ENCODE measurements around the gene CERK.
A peak's percentile ranks its signal among the peaks of the same experiment; 100 is the strongest.
"Not testable (repeated sequence)": the region's sequence is repeated elsewhere in the genome, so short reads cannot be mapped to it uniquely, and the experiment has no call there.

Gene CERK

DNA sequence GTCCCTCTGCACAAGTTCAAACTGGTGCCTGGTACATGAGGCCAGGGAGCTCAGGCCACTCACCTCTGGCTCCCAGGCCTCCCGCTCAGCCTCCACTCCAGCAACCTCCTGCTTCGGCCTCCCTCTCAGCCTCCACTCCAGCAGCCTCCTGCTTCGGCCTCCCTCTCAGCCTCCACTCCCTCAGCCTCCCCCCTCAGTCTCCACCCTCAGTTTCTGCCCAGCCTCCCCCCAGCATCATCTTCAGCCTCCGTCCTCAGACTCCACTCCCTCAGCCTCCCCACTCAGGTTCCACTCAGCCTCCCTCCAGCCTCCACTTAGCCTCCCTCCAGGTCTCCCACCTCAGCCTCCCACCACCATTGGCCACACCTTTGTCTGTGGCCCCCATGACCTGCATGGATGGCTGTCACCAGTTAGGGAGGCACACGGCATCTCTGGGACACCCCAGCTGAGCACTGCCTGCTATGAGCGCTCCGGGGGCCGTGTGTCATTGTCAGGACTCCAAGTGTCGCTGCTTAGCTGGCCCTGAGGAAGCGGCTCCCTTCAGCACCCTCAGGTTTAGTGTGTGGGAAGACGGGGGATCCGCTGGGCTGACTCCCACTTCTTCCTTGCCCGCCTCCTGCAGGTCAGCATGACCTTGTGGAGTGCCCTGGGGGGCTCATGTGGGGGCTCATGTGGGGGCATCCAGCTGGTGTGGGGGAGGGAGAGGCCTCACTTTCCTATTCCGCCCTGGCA lies 78.8 kb downstream of the CERK start:
- DNase-seq, result no peak

DNA sequence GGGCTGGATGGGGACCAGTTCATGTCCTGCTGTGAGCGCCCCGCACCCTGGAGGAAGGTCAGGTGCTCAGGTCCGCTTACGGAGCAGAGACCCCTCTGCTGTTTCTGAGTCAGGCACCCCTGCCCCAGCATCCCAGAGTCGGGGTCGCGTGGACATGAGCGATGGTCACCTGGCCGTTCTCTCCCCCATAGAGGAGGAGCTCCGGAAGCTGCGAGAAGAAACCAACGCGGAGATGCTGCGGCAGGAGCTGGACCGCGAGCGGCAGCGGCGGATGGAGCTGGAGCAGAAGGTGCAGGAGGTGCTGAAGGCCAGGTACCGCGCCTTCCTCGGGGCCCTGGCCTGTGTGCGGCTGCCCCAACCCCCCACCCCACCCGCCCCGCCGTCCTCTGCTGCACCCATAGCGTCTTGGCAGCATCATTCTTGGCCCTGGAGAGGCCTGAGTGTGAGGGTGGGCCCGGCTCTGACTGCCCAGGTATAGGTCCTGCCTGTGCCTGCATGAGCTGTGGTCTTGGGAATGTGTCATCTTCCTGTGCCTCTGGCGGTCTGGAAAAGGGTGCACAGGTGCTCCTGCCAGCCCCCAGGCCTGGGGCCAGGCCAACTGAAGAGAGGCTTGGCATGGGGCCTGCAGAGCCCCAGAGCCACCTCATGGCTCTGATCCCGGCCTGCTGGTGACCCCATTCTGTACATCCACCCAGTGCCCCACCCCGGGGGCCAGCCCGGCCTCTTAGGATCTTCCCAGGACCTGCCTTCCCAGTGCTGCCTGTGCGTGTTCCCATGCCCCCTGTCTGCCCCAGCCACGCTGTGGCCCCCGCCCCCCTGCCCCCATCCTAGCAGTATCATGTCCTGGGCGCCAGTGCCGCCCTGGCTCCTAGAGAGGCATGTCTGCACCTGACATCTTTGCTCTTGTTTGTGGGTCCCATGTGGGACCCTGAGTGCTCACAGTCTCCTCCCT lies 79.8 kb downstream of the CERK start:
- no peak for DNase-seq

DNA sequence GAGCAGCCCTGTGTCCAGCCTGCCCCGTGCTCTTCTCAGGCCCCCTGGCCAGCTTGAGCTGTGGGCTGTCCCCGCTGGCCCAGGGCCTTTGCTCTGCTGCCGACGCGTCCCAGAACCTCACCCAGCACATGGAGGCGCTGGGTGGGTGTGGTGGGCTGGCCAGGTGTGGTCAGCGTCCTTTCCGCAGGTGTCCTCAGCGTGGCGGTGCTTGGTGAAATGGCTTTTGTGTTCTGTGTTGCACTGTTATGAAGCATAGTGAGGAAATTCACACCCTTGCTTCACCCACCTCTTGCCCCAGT lies 80.4 kb downstream of the CERK start:
- no peak for DNase-seq

DNA sequence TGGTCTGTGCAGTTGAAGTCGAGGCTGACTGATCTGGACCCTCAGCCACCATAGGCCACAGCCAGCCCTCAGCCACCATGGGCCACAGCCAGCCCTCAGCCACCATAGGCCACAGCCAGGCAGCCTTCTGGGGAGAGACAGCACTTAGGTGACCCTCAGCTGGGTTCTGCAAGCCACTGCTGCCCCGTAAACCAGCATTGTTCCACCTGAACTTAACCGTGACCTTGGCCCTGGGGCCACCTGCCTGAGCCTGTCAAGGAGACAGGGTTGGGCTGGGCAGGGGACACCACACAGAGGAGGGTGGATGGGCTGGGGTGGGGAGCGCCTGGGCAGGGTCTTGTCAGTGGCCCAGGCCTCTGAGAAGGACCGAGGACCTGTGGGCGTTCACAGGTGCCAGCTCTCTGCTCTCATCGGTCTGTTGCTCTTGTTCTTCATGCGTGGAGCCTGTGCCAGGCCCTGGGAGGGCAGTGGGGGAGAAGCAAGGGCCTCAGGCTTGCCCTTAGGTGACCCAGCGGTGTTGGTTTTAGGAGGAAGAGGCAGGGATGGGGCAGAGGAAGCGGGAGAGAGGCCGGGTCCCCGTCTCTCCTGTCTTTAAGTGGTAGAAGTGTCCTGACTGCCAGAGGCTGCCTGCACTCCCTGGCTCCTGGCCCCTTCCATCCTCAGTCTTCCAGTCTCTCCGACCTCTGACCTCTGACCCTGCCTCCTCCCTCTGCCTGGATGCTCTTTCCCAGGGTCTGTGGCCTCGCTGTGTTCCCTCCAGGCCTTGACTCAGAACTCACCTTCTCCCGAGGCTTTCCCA lies 81.0 kb downstream of the CERK start:
- no peak for DNase-seq

- no peak for DNase-seq
These were observed 82.0 kb downstream of the CERK start for GRCh38 chr22:46655861-46656608.

GRCh38 chr22:46654927-46655595 lies 83.0 kb downstream of the CERK start:
- no peak for DNase-seq

- DNase-seq, result no peak
These were observed 83.6 kb downstream of the CERK start for GRCh38 chr22:46654426-46654825.

GRCh38 chr22:46653596-46653995 lies 84.5 kb downstream of the CERK start:
- no peak for DNase-seq

DNA sequence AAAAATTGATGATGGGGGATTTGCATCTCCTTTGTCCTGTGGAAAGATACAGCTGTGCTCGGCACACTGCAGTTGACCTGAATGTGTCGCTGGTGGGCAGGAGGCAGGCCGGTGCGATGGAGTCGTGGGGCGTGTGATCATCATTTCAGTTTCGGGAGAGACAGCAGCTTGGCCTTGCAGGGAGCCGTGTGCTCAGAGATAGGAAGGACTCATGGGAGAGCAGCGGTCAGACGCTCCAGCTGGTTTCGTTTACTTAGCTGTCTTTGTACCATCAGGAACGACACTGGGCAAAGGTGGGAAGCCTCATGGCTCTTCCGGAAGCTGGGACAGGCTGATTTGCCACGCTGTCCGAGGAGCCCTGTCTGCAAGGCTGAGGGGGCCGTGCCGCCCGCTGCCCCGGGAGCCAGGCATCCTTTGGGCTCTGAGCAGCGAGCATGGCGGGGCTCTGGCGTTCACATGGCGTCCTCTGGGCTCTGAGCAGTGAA lies 85.2 kb downstream of the CERK start:
- no peak for DNase-seq

DNA sequence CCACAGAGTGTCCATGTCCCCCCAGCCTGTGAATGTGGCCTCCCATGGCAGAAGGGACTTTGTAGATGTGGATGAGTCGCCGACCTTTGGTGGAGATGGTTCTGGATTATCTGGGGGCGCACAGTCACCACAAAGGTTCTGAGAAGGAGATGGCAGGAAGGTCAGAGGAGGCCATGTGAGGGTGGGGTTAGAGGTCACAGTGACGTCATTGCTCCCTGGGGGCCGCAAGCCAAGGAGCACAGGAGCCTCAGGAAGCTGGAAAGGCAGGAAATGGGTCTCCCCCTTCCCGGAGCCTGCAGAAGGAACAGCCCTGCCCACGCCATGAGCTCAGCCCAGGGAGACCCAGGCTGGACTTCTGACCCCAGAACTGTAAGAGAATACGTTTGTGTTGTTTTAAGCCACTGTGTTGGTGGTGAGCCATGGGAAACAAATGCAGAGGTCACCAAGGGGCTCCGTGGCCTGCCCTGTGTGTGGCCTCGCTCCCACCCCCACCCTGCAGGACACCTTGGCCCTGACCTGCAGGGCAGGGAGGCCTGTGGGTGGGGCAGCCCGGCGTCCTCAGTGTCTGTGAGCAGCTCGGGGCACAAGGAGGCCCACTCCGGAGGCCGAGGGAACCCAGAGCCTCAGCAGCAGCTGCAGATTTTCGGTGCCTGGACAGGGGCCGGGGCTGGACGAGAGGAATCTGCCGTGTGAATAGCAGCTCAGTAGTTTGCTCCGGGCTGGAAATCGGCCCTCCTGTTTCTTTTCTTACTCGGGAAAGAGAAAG lies 85.8 kb downstream of the CERK start:
- DNase-seq, result peak; percentile 78

DNA sequence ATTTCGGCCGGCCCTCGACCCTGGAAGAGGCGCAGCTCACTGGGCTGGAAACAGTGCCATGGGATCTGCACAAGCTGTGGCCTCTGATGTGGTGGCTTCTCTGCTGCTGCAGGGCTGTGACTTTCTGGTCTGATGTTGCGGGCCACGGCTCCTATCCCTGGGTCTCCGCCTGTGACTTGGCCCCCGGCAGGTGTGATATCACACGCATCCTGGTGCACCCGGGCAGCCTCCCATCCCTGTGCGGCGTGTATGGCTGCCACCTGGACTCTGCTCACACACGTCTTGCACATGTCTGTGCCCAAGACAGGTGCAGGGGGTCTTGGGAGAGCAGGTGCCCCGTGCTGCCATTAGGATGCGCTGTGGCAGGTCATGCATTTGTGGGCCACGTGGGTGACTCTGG lies 86.7 kb downstream of the CERK start:
- no peak for DNase-seq

DNA sequence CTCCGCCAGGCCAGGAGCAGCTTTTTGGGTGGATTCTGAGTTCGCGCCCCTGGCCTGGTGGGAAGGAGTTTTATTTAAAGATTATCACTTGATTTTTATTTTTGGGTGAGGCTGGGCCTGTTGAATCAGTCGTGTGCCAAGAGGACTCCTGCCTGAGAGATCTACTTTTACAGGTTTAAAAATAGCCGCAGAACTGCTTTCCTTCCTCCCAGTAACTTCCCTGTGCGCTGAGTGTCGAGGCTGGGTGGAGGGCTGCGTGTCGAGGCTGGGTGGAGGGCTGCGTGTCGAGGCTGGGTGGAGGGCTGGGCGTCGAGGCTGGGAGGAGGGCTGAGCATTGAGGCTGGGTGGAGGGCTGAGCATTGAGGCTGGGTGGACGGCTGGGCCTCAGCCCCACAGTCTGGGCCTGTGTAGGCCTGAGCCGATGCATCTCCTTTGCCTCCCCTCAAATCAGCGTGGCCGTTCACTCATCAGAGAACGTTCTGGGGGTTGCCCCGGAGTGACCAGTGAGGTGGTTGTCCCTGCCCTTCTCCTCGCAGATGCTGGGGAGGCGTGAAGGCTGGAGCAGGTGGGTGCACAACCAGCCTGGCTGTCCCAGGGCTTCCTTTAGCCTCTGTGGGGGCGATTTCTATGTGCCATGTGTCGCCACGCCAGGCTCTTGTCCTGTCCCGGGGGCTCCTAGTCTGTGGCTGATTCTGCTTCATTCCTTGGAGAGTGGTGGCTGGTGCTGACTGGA lies 87.8 kb downstream of the CERK start:
- DNase-seq, result no peak

DNA sequence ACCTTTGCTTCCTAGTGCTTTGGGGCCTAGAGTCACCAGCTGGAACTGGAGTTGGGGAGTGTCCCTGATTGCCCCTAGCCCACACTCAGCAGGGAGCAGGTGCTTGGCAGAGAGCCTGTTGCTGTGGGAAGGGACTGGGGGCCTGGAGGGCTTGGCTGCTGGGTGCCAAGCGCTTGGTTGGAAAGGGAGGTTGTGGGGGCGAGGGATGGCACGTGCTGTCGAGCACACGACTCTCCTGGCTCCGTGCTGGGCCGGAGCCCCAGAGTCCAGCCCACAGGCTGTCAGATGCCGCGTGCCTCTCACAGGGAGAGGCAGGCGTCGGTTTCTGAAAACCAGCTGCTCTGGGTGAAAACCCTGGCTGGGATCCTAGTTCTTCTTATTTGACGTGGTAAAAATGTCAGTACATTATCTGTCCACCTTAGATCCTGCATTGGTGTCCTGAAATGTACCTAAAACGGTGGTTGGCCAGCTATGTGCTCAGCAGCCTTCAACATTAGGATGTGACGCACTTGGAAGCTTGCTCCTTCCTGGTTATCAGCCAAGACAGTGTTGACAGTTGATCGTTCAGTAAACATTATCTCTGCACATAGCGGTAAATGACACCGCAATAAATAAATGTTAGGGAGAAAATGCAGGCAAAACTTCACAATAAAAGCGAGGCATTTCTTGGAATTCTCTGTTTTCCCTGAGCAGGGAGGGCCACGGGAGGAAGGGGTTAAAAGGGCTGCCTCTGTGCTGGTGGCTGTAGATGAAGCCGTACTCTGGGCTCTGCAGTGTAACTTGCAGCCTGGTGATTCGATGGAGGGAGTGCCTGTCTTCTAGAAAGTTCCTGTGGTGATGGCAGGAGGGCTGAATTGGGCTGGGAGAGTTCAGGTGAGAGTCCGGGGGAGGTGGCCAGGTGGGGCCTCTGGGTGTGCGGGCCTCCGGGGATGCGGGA lies 88.6 kb downstream of the CERK start:
- peak; percentile 66 for DNase-seq

GRCh38 chr22:46648225-46648820 lies 89.7 kb downstream of the CERK start:
- not testable (repeated sequence) for DNase-seq

- DNase-seq, result no peak
These were observed 91.4 kb downstream of the CERK start for GRCh38 chr22:46646531-46647215.

DNA sequence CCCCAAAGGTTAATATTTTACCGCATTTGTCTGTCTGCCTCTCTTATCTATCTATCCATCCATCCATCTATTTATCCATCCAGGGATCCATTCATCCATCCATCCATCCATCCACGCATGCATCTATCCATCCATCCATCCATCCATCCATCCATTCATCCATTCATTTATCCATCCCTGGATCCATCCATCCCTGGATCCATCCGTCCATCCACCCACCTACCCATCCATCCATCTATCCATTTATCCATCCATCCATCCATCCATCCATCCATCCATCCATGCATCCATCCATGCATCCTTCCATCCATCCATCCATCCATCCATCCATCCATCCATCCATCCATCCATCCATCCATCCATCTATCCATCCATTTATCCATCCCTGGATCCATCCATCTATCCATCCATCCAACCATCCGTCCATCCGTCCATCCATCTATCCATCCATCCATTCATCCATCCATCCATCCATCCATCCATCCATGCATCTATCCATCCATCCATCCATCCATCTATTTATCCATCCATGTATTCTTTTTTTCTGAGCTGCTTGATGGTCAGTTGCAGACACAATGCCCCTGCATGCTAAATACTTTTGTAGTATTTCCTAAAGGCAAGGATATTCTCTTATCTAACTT lies 95.1 kb downstream of the CERK start:
- DNase-seq, result not testable (repeated sequence)

DNA sequence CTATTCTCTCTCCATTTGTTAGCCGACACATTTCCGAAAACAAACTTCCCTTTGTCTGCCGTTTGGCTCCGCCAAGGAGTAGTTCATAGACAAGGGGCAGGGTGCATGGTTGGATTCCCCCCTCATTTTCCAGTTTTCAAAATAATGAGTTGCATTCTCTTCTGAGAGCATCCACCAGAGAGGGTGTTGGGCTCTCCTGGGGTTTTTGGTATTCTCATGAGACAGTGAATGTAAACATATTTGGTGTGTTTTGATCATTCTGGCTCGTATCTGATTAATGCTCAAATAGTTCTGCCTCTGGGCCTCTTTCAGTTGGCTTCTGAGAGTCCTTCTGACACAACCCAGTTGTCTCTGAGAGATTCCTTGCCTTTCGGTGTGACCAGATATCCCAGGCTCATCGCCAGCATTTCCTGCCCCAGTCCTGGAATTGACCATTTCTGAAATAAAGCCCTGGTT lies 96.2 kb downstream of the CERK start:
- DNase-seq, result no peak
